Measurements from ENCODE around the gene DCHS2. TPM values are rescaled to one million over a fixed set of nuclear protein-coding genes. Genes with fewer than 3 reads are reported as not detected.

DCHS2 gene
- total RNA-seq, 1 donor = under 0.01 TPM

DNA sequence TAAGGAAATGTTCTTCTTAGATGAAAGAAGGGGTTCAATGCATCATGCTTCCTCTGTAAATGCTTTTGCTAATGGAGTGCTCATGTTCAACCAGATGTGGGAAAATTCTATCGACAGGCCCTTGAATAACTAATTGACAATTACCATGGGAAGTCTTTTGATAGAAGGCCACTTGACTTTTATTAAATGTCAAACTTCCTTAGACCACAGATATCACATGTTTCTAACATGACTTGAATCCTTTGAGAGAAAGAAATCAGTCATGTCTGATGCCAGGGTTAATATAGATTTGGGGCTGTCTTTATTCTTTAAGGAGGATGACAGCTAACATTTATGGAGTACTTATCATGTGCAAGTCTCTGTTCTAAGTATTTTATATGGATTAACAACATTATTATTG is 280.1 kb downstream of the DCHS2 start:
- no peaks in the 10 kb centered on the region for H4K20me1 ChIP-seq (ENCODE audit: insufficient read depth, low read length)
- H3K79me2 ChIP-seq (ENCODE audit: insufficient read depth, low read length) = no peaks in the 10 kb centered on the region
- no peaks in the 10 kb centered on the region for H3K36me3 ChIP-seq (ENCODE audit: insufficient read depth, low read length)
- no peak for DNase-seq (ENCODE audit: insufficient read length, low spot score, missing footprints)
- H3K9me3 ChIP-seq (ENCODE audit: low read depth, low read length) = no peaks in the 10 kb centered on the region
- TF ChIP-seq, protein P1, sequence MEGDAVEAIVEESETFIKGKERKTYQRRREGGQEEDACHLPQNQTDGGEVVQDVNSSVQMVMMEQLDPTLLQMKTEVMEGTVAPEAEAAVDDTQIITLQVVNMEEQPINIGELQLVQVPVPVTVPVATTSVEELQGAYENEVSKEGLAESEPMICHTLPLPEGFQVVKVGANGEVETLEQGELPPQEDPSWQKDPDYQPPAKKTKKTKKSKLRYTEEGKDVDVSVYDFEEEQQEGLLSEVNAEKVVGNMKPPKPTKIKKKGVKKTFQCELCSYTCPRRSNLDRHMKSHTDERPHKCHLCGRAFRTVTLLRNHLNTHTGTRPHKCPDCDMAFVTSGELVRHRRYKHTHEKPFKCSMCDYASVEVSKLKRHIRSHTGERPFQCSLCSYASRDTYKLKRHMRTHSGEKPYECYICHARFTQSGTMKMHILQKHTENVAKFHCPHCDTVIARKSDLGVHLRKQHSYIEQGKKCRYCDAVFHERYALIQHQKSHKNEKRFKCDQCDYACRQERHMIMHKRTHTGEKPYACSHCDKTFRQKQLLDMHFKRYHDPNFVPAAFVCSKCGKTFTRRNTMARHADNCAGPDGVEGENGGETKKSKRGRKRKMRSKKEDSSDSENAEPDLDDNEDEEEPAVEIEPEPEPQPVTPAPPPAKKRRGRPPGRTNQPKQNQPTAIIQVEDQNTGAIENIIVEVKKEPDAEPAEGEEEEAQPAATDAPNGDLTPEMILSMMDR (IDR thresholded peaks at IDR 0.05; ENCODE audit: extremely low read depth, low read depth, low read length) = no peak
- H3K4me1 ChIP-seq (ENCODE audit: insufficient read depth, low read length) = no peaks in the 10 kb centered on the region
- no peak overlapping the region for H3K4me3 ChIP-seq (ENCODE audit: insufficient read depth, low read length)
- no peak overlapping the region for H2AFZ ChIP-seq (ENCODE audit: low read length)
- no peak overlapping the region for H3K27ac ChIP-seq (ENCODE audit: low read depth, low read length)
- no peak overlapping the region for H3K4me2 ChIP-seq (ENCODE audit: insufficient read depth, low read length)
- no peaks in the 10 kb centered on the region for H3K27me3 ChIP-seq (ENCODE audit: insufficient read depth, low read length)

DNA sequence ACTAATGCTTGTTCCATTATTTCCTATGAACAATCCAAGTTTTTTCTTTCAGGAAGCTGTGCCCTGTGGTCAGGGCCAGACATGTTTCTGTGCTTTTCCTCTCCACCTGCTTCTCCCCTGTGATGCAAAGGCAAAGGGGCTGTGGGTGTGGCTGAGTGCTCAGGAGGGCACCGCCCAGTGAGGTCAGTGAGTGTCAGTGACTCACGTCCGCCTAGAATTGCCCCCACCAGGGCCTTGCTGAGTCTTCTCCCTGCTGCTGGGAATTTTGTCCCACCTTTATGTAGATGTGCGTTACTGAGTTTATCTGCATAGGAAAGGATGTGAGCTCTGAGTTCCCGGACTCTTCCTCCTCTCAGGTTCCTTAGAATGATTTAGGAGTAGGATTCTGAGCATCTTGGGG is 283.2 kb downstream of the DCHS2 start:
- no peaks in the 10 kb centered on the region for H3K36me3 ChIP-seq (ENCODE audit: insufficient read depth, low read length)
- DNase-seq (ENCODE audit: insufficient read length, low spot score, missing footprints) = no peak

DNA sequence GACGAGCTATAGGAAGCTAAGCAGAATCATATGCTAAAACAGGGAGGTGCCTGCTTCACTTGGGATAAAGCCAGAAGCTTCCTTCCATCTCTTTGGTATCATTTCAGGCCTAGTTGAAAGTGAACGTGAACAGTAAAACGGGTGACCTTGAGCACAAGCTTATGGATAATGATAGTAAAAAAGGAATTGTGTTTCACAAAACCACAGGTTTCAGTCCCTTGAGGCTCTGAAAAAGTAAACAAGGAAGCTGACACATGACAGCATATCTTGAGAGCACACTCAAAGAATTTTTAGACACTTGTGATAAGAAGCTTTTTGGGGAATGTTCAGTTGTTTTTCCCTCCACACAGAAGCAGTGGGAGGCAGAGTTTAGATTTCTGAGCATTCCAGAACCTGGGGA is 286.1 kb downstream of the DCHS2 start:
- Histone ChIP-seq H3K27me3 (ENCODE audit: insufficient read depth, low read length) (no peaks in the 10 kb centered on the region), H3K4me1 (ENCODE audit: insufficient read depth, low read length) (no peaks in the 10 kb centered on the region), H3K27ac (ENCODE audit: low read depth, low read length) (no peak overlapping the region), H3K79me2 (ENCODE audit: insufficient read depth, low read length) (no peaks in the 10 kb centered on the region), H3K4me3 (ENCODE audit: insufficient read depth, low read length) (no peak overlapping the region), H3K36me3 (ENCODE audit: insufficient read depth, low read length) (no peaks in the 10 kb centered on the region), H2AFZ (ENCODE audit: low read length) (no peak overlapping the region), H3K9me3 (ENCODE audit: low read depth, low read length) (no peaks in the 10 kb centered on the region), H4K20me1 (ENCODE audit: insufficient read depth, low read length) (no peaks in the 10 kb centered on the region), H3K4me2 (ENCODE audit: insufficient read depth, low read length) (no peak overlapping the region)
- TF ChIP-seq, protein P1 (IDR thresholded peaks at IDR 0.05; ENCODE audit: extremely low read depth, low read depth, low read length) = no peak
- no peak for DNase-seq (ENCODE audit: insufficient read length, low spot score, missing footprints)

More for the DNA sequence above, 283.2 kb downstream of the DCHS2 start:
- TF ChIP-seq, protein P1 (IDR thresholded peaks at IDR 0.05; ENCODE audit: extremely low read depth, low read depth, low read length) = no peak
- Histone ChIP-seq H3K4me3 (ENCODE audit: insufficient read depth, low read length) (no peak overlapping the region), H4K20me1 (ENCODE audit: insufficient read depth, low read length) (no peaks in the 10 kb centered on the region), H3K4me2 (ENCODE audit: insufficient read depth, low read length) (no peak overlapping the region), H3K4me1 (ENCODE audit: insufficient read depth, low read length) (no peaks in the 10 kb centered on the region), H2AFZ (ENCODE audit: low read length) (no peak overlapping the region), H3K27me3 (ENCODE audit: insufficient read depth, low read length) (no peaks in the 10 kb centered on the region), H3K9me3 (ENCODE audit: low read depth, low read length) (no peaks in the 10 kb centered on the region), H3K79me2 (ENCODE audit: insufficient read depth, low read length) (no peaks in the 10 kb centered on the region), H3K27ac (ENCODE audit: low read depth, low read length) (no peak overlapping the region)

DNA sequence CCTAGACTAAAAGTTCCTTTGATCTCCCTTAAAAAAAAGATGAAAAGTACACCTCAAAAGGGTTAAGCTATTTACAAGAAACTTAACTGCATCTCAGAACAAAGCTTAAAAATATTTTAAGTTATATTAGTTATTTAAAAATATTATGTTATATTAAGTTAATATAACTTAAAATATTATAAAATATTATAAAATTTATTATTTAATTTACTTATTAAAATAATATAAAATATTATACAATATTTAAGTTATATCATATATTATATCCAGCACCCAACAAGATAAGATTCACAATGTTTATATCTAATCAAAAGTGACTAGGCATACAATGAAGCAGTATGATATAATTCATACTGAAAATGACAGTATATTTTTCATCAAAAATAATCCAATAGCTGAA is 296.9 kb downstream of the DCHS2 start:
- Histone ChIP-seq H4K20me1 (ENCODE audit: insufficient read depth, low read length) (no peaks in the 10 kb centered on the region), H2AFZ (ENCODE audit: low read length) (no peak overlapping the region), H3K36me3 (ENCODE audit: insufficient read depth, low read length) (no peaks in the 10 kb centered on the region), H3K27me3 (ENCODE audit: insufficient read depth, low read length) (no peaks in the 10 kb centered on the region), H3K4me1 (ENCODE audit: insufficient read depth, low read length) (no peaks in the 10 kb centered on the region), H3K79me2 (ENCODE audit: insufficient read depth, low read length) (no peaks in the 10 kb centered on the region), H3K27ac (ENCODE audit: low read depth, low read length) (no peak overlapping the region), H3K4me3 (ENCODE audit: insufficient read depth, low read length) (no peak overlapping the region), H3K4me2 (ENCODE audit: insufficient read depth, low read length) (no peak overlapping the region), H3K9me3 (ENCODE audit: low read depth, low read length) (no peaks in the 10 kb centered on the region)
- TF ChIP-seq, protein P1 (IDR thresholded peaks at IDR 0.05; ENCODE audit: extremely low read depth, low read depth, low read length) = no peak
- no peak for DNase-seq (ENCODE audit: insufficient read length, low spot score, missing footprints)
